ENCODE measurements around the gene PPP2R3B. TPM values are rescaled to one million over a fixed set of nuclear protein-coding genes. Genes with fewer than 3 reads are reported as not detected.
"Not testable (repeated sequence)": the region's sequence is repeated elsewhere in the genome, so short reads cannot be mapped to it uniquely, and the experiment has no call there.

Gene PPP2R3B
- total RNA-seq, 2 donors from 2014 or later: 72.5 to 98.7 TPM

GRCh38 chrX:420496-421223 lies 34.0 kb upstream of the PPP2R3B start:
- H3K4me3 ChIP-seq (ENCODE audit: low read length): no peak overlapping the region
- no peak overlapping the region for H3K4me3 Mint-ChIP-seq
- no peak overlapping the region for H3K27ac Mint-ChIP-seq
- no peaks in the 10 kb centered on the region for H3K4me1 ChIP-seq (ENCODE audit: control insufficient read depth, insufficient read depth, low read length)
- DNase-seq: no peak
- no peaks in the 10 kb centered on the region for H3K4me1 Mint-ChIP-seq
- H3K9me3 Mint-ChIP-seq: peaks cover 7% of the 10 kb centered on the region
- no peak overlapping the region for H3K27ac ChIP-seq (ENCODE audit: low read depth, low read length)
- no peak overlapping the region for H3K9ac ChIP-seq (ENCODE audit: extremely low read depth, low read length, poor library complexity, severe bottlenecking)
- 91 to 93% methylated on average over 35 to 41 of the region's 41 CpGs for WGBS, 2 experiments (ENCODE audit: insufficient coverage in 1 of 2, insufficient read length in 1 of 2)
- no peak for TF ChIP-seq CTCF (conservative IDR thresholded peaks at IDR 0.05)
- no peaks in the 10 kb centered on the region for H3K27me3 ChIP-seq (ENCODE audit: control insufficient read depth, insufficient read depth, low read length, poor library complexity, severe bottlenecking)
- H3K36me3 Mint-ChIP-seq (ENCODE audit: low read depth): no peaks in the 10 kb centered on the region
- peaks cover 5% of the 10 kb centered on the region for H3K27me3 Mint-ChIP-seq (ENCODE audit: insufficient read depth)
- H3K36me3 ChIP-seq (ENCODE audit: control insufficient read depth, insufficient read depth, low read length): no peaks in the 10 kb centered on the region
- no peaks in the 10 kb centered on the region for H3K9me3 ChIP-seq (ENCODE audit: control insufficient read depth, low read length)

GRCh38 chrX:418927-419729 lies 32.4 kb upstream of the PPP2R3B start:
- Histone ChIP-seq H3K9me3 (ENCODE audit: control insufficient read depth, low read length) (no peaks in the 10 kb centered on the region), H3K27ac (ENCODE audit: low read depth, low read length) (no peak overlapping the region), H3K4me3 (ENCODE audit: low read length) (no peak overlapping the region), H3K36me3 (ENCODE audit: control insufficient read depth, insufficient read depth, low read length) (no peaks in the 10 kb centered on the region), H3K27me3 (ENCODE audit: control insufficient read depth, insufficient read depth, low read length, poor library complexity, severe bottlenecking) (no peaks in the 10 kb centered on the region), H3K9ac (ENCODE audit: extremely low read depth, low read length, poor library complexity, severe bottlenecking) (no peak overlapping the region), H3K4me1 (ENCODE audit: control insufficient read depth, insufficient read depth, low read length) (no peaks in the 10 kb centered on the region)
- Mint-ChIP-seq H3K27me3 (ENCODE audit: insufficient read depth) (peaks cover 3% of the 10 kb centered on the region), H3K4me1 (no peaks in the 10 kb centered on the region), H3K36me3 (ENCODE audit: low read depth) (no peaks in the 10 kb centered on the region), H3K9me3 (peaks cover 6% of the 10 kb centered on the region), H3K4me3 (no peak overlapping the region), H3K27ac (no peak overlapping the region)
- DNase-seq: no peak
- TF ChIP-seq CTCF (conservative IDR thresholded peaks at IDR 0.05): no peak
- 91 to 93% methylated on average over 41 to 55 of the region's 55 CpGs for WGBS, 2 experiments (ENCODE audit: insufficient coverage in 1 of 2, insufficient read length in 1 of 2)

GRCh38 chrX:415498-415897 lies 28.8 kb upstream of the PPP2R3B start:
- H3K36me3 Mint-ChIP-seq (ENCODE audit: low read depth); H3K9ac ChIP-seq (ENCODE audit: extremely low read depth, low read length, poor library complexity, severe bottlenecking); H3K27ac Mint-ChIP-seq; H3K9me3 Mint-ChIP-seq; H3K9me3 ChIP-seq (ENCODE audit: control insufficient read depth, low read length); H3K4me3 Mint-ChIP-seq; H3K4me1 ChIP-seq (ENCODE audit: control insufficient read depth, insufficient read depth, low read length); H3K27me3 ChIP-seq (ENCODE audit: control insufficient read depth, insufficient read depth, low read length, poor library complexity, severe bottlenecking); H3K27ac ChIP-seq (ENCODE audit: low read depth, low read length); DNase-seq; H3K36me3 ChIP-seq (ENCODE audit: control insufficient read depth, insufficient read depth, low read length); H3K4me1 Mint-ChIP-seq; H3K4me3 ChIP-seq (ENCODE audit: low read length): not testable (repeated sequence)
- WGBS, 2 experiments (ENCODE audit: insufficient coverage in 1 of 2, insufficient read length in 1 of 2): 85 to 90% methylated on average over 5 of the region's 5 CpGs
- H3K27me3 Mint-ChIP-seq (ENCODE audit: insufficient read depth): peaks cover 13% of the 10 kb centered on the region
